PC-3 (cell line): ENCODE data around the gene TFIP11. TPM values are rescaled to one million over a fixed set of nuclear protein-coding genes. Genes with fewer than 3 reads are reported as not detected.

ENCODE experiments used
- ATAC-seq: fragments of 200-7000 bp; cut with Tn5 transposase; 2 replicates; pipeline ENCODE4 v1.9.1; 2020; ENCODE audit warnings: mild to moderate bottlenecking, moderate library complexity
- BruUV-seq: library from RNA; stranded (reverse); fragments of 400-500 nt; replicated peaks from 2 replicates; lab custom pipeline; 2021; lab: Mats Ljungman, UMichigan
- CTCF ChIA-PET: fragments of 300-600 bp; sonication (Branson Sonifier 250); formaldehyde crosslinking; loops from one replicate; lab custom pipeline; 2022; ENCODE audit warnings: antibody characterized with exemption; lab: Charles Lee
- POLR2A ChIA-PET: fragments of 300-600 bp; sonication (Branson Sonifier 250); formaldehyde crosslinking; loops from one replicate; lab custom pipeline; 2022; ENCODE audit warnings: antibody characterized with exemption; ENCODE audit not compliant: unreplicated experiment; lab: Charles Lee
- DNase-seq: peaks from one replicate; pipeline ENCODE4 v3.0.0-alpha.2; 2015
- H2AFZ ChIP-seq: fragments of 300-600 bp; sonication (generic); 2 replicates; pipeline ENCODE4 v1.6.0; 2016; ENCODE audit warnings: antibody characterized with exemption, low read length
- H3F3A ChIP-seq: fragments of 300-600 bp; sonication (generic); one replicate; pipeline ENCODE4 v1.6.0; 2017; ENCODE audit warnings: antibody characterized with exemption, low read length, control low read depth, mild to moderate bottlenecking; ENCODE audit not compliant: unreplicated experiment
- H3K27ac ChIP-seq: fragments of 300-600 bp; sonication (generic); 2 replicates; pipeline ENCODE4 v1.5.1; 2016; ENCODE audit warnings: mild to moderate bottlenecking, low read length
- H3K27me3 ChIP-seq: fragments of 300-600 bp; sonication (generic); 2 replicates; pipeline ENCODE4 v1.6.1; 2016; ENCODE audit warnings: low read length, mixed read lengths
- H3K36me3 ChIP-seq: fragments of 300-600 bp; sonication (generic); 2 replicates; pipeline ENCODE4 v1.6.1; 2016; ENCODE audit warnings: low read depth, mixed run types, low read length, mixed read lengths
- H3K4me1 ChIP-seq: fragments of 300-600 bp; sonication (generic); 2 replicates; pipeline ENCODE4 v1.5.1; 2016; ENCODE audit warnings: low read length; ENCODE audit not compliant: insufficient read depth
- H3K4me2 ChIP-seq: fragments of 300-600 bp; sonication (generic); 2 replicates; pipeline ENCODE4 v1.6.0; 2016; ENCODE audit warnings: low read length
- H3K4me3 ChIP-seq: fragments of 300-600 bp; sonication (generic); 2 replicates; pipeline ENCODE4 v1.5.1; 2016; ENCODE audit warnings: mild to moderate bottlenecking, low read length, mixed read lengths
- H3K79me2 ChIP-seq: fragments of 300-600 bp; sonication (generic); 2 replicates; pipeline ENCODE4 v1.6.1; 2017; ENCODE audit warnings: low read length, mixed read lengths
- H3K9ac ChIP-seq: fragments of 300-600 bp; sonication (generic); 2 replicates; pipeline ENCODE4 v1.6.0; 2016; ENCODE audit warnings: mild to moderate bottlenecking, low read length
- H3K9me2 ChIP-seq: fragments of 300-600 bp; sonication (generic); replicated peaks from 2 replicates; pipeline ENCODE4 v1.6.1; 2016; ENCODE audit warnings: mixed run types, low read length, mixed read lengths
- H3K9me3 ChIP-seq: fragments of 300-600 bp; sonication (generic); 2 replicates; pipeline ENCODE4 v1.6.1; 2016; ENCODE audit warnings: low read length, mixed read lengths
- H4K20me1 ChIP-seq: fragments of 300-600 bp; sonication (generic); 2 replicates; pipeline ENCODE4 v1.6.1; 2016; ENCODE audit warnings: low read length, mixed read lengths
- CTCF ChIP-seq: fragments of 300-600 bp; sonication (generic); conservative IDR thresholded peaks from 2 replicates; pipeline ENCODE4 v1.5.1; 2017; ENCODE audit warnings: antibody characterized with exemption, low read depth, mild to moderate bottlenecking, low read length
- EZH2 ChIP-seq: fragments of 300-600 bp; sonication (generic); IDR thresholded peaks from one replicate; pipeline ENCODE4 v1.6.1; 2017; ENCODE audit warnings: antibody characterized with exemption, mild to moderate bottlenecking, low read length; ENCODE audit not compliant: unreplicated experiment
- EZH2phosphoT487 ChIP-seq: fragments of 300-600 bp; sonication (generic); IDR thresholded peaks from 2 replicates; pipeline ENCODE4 v1.6.1; 2018; ENCODE audit warnings: mild to moderate bottlenecking, antibody characterized with exemption, low read length, borderline replicate concordance
- intact Hi-C: fragments of 100-400 bp; cut with micrococcal nuclease; formaldehyde crosslinking; loops from 2 replicates; pipeline ENCODE4 v1.9.0; 2023
- total RNA-seq: library from RNA; depleted of rRNA; stranded (reverse); fragments of >200 nt; gene quantifications from 2 replicates; pipeline ENCODE4 v1.2.3, GENCODE V29; 2014

The TFIP11 gene
- total RNA-seq, 1 experiment from 2014 or later, result 22.4 TPM

DNA sequence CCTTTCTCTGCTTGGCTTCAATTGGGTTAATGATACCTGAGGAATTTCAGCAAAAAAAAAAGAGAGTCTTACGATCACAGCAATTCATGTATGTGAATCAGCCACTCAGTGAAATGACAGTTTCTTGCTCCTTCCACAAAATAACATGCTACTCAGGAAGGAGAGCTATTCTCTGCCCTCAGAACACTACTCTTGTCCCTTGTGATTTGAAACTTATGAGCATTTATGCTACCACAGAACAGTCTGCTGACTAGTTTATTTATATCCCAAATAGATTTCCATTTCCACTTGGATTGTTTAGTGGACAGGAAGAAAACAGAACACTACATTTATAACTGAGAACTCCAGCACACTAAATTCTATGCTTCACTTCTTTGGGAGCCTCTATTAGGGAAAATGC, 8.5 kb downstream of the TFIP11 start:
- Histone ChIP-seq H4K20me1 (no peaks in the 10 kb centered on the region), H3K36me3 (peaks cover 35% of the 10 kb centered on the region), H3K4me1 (no peaks in the 10 kb centered on the region), H3K9ac (no peak overlapping the region), H3K4me2 (no peak overlapping the region), H3K4me3 (no peak overlapping the region), H3K79me2 (no peaks in the 10 kb centered on the region), H3K9me3 (no peaks in the 10 kb centered on the region), H3K27ac (no peak overlapping the region), H2AFZ (no peak overlapping the region), H3F3A (no peaks in the 10 kb centered on the region), H3K9me2 (no peaks in the 10 kb centered on the region), H3K27me3 (no peaks in the 10 kb centered on the region)
- intact Hi-C loops, result no loop called here
- no peak for TF ChIP-seq CTCF
- no peak for TF ChIP-seq EZH2phosphoT487
- no peak for TF ChIP-seq EZH2
- CTCF ChIA-PET, result no interaction called here
- BruUV-seq, result no TSS peak
- POLR2A ChIA-PET, result no interaction called here
- ATAC-seq (no peak), DNase-seq (no peak)

DNA sequence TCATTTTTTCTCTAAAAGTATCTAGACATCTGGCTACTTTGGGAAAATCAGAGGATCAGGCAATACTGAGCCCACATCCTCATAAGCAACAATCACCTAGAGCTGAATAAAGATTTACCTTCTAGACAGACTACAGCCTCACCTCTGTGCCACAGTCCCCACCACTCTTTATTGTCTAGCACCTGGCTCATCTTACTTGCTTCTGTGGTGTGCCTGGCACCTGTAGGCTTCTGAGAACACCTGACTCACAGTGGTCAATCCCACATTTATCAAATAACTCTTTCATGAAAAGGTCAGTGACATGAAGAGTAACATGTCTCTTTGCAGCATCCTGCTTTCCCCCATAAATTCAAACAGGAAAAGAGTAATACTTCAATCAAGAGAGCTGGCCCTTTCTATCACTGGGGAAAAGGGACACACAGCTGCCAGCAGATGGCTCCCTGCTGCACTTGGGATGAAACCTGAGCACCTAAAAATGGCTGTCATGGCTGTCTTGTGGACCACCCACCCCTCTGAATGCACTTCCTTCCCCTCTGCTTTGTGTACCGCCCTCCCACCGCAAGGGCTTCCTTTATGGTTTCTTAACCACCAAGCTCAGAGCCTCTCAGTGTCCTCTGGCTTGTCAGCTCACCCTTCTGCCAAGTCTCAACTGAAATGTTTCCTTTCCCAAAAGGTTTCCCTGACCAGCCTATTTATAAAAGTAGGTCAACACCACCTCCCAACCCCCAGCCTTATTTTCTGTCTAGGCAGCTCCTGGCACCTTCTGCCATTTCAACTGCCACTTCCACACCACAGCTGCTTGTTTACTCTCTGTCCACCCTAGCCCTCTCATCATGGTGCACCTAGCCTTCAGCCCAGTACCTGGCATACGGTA, 9.3 kb downstream of the TFIP11 start:
- Histone ChIP-seq H4K20me1 (no peaks in the 10 kb centered on the region), H3K4me3 (no peak overlapping the region), H3F3A (no peaks in the 10 kb centered on the region), H3K27me3 (no peaks in the 10 kb centered on the region), H3K9me3 (no peaks in the 10 kb centered on the region), H3K4me1 (no peaks in the 10 kb centered on the region), H3K79me2 (no peaks in the 10 kb centered on the region), H3K9ac (no peak overlapping the region), H3K27ac (no peak overlapping the region), H3K4me2 (no peak overlapping the region), H3K36me3 (peaks cover 32% of the 10 kb centered on the region), H2AFZ (no peak overlapping the region), H3K9me2 (no peaks in the 10 kb centered on the region)
- POLR2A ChIA-PET, result no interaction called here
- ATAC-seq (peak; percentile 56), DNase-seq (peak; percentile 18)
- CTCF ChIA-PET, result no interaction called here
- intact Hi-C loops, result no loop called here
- no peak for TF ChIP-seq EZH2
- peak; percentile 64 for TF ChIP-seq CTCF
- no peak for TF ChIP-seq EZH2phosphoT487
- no TSS peak for BruUV-seq

DNA sequence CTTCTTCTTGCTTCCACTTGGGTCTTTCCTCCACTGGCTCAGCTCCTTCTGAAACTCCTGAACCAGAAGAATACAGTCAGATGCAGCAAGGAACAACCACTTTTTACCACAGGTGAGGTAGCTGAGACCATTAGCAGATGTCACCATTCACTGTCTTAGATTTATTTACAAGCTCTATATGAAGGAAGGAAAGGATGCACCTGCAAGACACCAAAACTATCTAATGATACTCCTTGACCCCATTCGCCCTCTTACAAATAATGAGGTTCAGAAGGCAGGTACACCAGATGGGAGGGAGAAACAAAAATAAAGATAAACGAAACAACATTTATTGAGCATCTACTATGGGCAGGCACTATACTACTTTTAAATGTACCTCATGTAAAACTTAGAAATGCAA, 10.3 kb downstream of the TFIP11 start:
- H3K4me1 ChIP-seq, result no peaks in the 10 kb centered on the region
- H2AFZ ChIP-seq, result no peak overlapping the region
- H3K9ac ChIP-seq, result no peak overlapping the region
- no peaks in the 10 kb centered on the region for H3K79me2 ChIP-seq
- TF ChIP-seq CTCF (no peak), EZH2phosphoT487 (no peak), EZH2 (no peak)
- intact Hi-C loops, result no loop called here
- POLR2A ChIA-PET, result no interaction called here
- no peaks in the 10 kb centered on the region for H3F3A ChIP-seq
- CTCF ChIA-PET, result no interaction called here
- H4K20me1 ChIP-seq, result no peaks in the 10 kb centered on the region
- H3K9me2 ChIP-seq, result no peaks in the 10 kb centered on the region
- no peaks in the 10 kb centered on the region for H3K9me3 ChIP-seq
- H3K27ac ChIP-seq, result no peak overlapping the region
- no TSS peak for BruUV-seq
- ATAC-seq (no peak), DNase-seq (no peak)
- H3K4me2 ChIP-seq, result no peak overlapping the region
- no peak overlapping the region for H3K4me3 ChIP-seq
- peaks cover 30% of the 10 kb centered on the region for H3K36me3 ChIP-seq
- no peaks in the 10 kb centered on the region for H3K27me3 ChIP-seq
